ENCODE measurements around the gene EFCAB14.
A peak's percentile ranks its signal among the peaks of the same experiment; 100 is the strongest.
"Not testable (repeated sequence)": the region's sequence is repeated elsewhere in the genome, so short reads cannot be mapped to it uniquely, and the experiment has no call there.

EFCAB14 gene

DNA sequence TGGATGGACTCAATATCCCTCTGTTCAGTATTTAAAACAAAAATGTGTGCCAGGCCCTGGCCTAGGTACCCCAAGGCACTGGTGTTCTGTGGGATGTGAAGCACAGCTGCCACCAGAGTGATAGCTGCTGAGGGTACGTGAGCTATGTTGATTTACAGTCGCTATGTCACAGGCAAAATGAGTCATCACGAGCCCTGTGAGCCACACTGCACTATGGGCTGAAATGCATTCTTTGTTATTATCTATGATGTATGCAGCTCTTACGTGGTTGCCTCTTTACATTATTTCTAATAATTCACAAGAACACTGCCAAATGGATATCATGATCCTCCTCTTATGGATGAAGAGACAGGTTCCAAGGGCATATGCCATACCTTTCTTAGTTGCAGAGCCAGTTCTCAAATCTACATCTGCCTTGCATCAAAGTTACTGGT, 45.1 kb downstream of the EFCAB14 start:
- H3K4me3 ChIP-seq (ENCODE audit: low read depth, low read length) = no peak overlapping the region
- TF ChIP-seq, protein P1, sequence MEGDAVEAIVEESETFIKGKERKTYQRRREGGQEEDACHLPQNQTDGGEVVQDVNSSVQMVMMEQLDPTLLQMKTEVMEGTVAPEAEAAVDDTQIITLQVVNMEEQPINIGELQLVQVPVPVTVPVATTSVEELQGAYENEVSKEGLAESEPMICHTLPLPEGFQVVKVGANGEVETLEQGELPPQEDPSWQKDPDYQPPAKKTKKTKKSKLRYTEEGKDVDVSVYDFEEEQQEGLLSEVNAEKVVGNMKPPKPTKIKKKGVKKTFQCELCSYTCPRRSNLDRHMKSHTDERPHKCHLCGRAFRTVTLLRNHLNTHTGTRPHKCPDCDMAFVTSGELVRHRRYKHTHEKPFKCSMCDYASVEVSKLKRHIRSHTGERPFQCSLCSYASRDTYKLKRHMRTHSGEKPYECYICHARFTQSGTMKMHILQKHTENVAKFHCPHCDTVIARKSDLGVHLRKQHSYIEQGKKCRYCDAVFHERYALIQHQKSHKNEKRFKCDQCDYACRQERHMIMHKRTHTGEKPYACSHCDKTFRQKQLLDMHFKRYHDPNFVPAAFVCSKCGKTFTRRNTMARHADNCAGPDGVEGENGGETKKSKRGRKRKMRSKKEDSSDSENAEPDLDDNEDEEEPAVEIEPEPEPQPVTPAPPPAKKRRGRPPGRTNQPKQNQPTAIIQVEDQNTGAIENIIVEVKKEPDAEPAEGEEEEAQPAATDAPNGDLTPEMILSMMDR (IDR thresholded peaks at IDR 0.05; ENCODE audit: borderline replicate concordance, insufficient read depth, low read depth, low read length) = no peak

- TF ChIP-seq, protein P1 (IDR thresholded peaks at IDR 0.05; ENCODE audit: borderline replicate concordance, insufficient read depth, low read depth, low read length) = no peak
- H3K4me3 ChIP-seq (ENCODE audit: low read depth, low read length) = no peak overlapping the region
Measured at GRCh38 chr1:46672696-46673095, 46.2 kb downstream of the EFCAB14 start.

GRCh38 chr1:46671554-46671953, 47.4 kb downstream of the EFCAB14 start, which contains the start of gene TEX38:
Gene TEX38, plus strand, starts transcription at chr1:46671854. Its CDS starts 81 bp downstream, at chr1:46671935.
- H3K4me3 ChIP-seq (ENCODE audit: low read depth, low read length) = no peak within 1 kb of the TSS
- TF ChIP-seq, protein P1 (IDR thresholded peaks at IDR 0.05; ENCODE audit: borderline replicate concordance, insufficient read depth, low read depth, low read length) = no peak

DNA sequence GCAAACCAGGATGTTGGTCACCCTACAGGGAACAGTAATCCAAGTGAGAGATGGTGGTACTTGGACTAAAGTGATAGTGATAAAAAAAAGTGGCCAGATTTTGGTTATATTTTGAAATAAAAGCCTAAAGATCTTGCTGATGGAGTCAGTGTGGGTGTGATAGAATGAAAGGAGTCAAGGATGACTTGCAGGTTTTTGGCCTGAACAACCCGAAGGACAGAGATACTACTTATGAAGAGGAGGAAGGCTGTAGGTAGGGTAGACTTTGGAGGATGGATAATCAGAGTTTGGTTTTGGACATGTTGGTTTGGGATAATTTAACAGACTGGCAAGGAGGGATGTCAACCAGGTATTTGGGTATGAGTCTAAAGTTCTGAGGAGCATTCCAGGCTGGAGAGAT, 48.8 kb downstream of the EFCAB14 start:
- TF ChIP-seq, protein P1 (IDR thresholded peaks at IDR 0.05; ENCODE audit: borderline replicate concordance, insufficient read depth, low read depth, low read length) = no peak

DNA sequence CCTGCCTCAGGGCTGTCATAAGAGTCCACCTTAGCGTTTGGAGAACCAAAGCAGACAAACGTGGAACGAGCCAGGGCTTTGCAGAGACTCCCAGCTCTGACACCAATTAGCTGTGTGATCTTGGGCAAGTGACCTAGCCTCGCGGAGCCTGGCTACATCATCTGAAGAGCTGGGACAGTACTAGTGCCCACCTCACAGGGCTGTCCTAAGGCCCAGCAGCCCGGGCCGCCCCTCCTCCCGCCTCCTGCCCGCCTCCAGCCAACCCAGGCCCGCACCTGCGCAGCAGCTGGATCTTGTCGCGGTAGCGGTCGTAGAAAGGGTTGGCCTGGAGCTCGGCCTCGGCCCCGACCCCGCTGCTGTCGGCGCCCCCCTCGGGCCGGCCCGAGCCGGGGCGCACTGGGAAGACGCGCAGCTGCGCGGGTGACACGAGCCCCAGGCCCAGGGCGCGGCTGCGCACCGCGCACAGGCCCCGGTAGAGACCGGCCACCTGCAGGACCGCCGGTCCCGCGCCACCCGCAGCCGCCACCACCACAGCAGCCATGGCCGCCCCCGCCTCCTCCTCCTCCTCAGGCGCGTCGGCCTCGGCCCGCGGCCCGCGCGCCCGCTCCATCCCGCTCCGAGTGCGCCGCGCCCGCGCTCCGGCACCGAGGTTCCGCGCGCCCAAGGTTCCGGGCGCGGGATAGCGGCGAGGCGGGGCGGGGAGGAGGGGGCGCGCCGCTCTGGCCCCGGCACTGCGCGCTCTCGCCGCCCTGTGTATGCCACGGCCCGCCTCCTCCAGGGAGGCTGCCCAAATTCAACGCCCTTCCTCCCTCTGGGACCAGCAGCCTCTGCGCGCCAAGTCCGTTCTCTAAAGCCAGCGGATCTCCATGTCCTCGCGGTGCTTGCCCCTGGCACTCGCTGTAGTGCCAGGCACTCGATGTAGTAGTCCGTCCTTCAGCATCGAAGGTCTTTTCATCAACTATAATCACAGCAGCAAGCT, 50.8 kb downstream of the EFCAB14 start, which contains the start of gene ATPAF1:
ATPAF1 (minus strand) TSS at position 583 of the 979 bp plus-strand sequence; CDS start at position 541, 42 bp downstream.
- H3K4me3 ChIP-seq (ENCODE audit: low read depth, low read length) = peak within 1 kb of the TSS; percentile 64
- TF ChIP-seq, protein P1 (IDR thresholded peaks at IDR 0.05; ENCODE audit: borderline replicate concordance, insufficient read depth, low read depth, low read length) = no peak

More for the DNA sequence above, 48.8 kb downstream of the EFCAB14 start:
- no peak overlapping the region for H3K4me3 ChIP-seq (ENCODE audit: low read depth, low read length)

DNA sequence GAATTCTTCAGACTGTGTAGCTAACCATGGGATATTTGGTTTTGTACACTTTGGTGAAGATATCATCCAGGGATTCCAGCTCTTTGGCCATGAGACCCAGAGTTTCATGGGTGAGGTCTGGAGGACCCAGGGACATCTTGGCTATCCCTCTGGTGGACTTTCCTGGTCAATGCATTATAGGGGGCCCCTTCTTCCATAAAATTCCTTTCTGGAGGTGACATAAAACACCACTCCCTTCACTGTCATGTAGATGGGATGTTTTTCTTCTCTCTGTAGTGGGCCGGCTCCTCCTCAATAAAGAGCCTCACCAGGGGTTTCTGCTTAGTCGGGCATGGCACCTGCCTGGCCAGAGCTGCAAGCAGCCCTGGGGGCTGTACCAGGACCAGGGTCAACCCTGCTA, 52.9 kb downstream of the EFCAB14 start:
- TF ChIP-seq, protein P1 (IDR thresholded peaks at IDR 0.05; ENCODE audit: borderline replicate concordance, insufficient read depth, low read depth, low read length) = no peak
- H3K4me3 ChIP-seq (ENCODE audit: low read depth, low read length) = no peak overlapping the region

GRCh38 chr1:46662919-46663318, 56.0 kb downstream of the EFCAB14 start:
- not testable (repeated sequence) for H3K4me3 ChIP-seq (ENCODE audit: low read depth, low read length)

DNA sequence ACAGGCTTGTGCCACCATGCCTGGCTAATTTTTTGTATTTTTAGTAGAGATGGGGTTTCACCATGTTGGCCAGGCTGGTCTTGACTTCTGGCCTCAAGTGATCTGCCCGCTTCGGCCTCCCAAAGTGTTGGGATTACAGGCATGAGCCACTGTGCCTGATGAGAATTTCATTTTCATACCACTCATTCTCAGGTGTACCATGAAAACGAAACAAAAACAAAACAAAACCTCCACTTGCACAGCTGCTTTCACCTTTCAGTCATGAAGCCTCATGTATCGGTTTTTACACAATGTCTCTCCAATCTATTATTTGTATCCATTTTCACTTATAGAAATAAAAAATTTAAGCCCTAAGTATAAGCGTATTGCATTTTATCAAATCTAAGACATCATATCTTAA, 58.8 kb downstream of the EFCAB14 start:
- H3K4me3 ChIP-seq (ENCODE audit: low read depth, low read length) = not testable (repeated sequence)

Measured in GM12875 (cell line).